Epidermal melanocyte (primary cell): Measurements from ENCODE around the gene PAK1.

Source experiments
- DNase-seq: peaks from one replicate; pipeline ENCODE4 v3.0.0; 2011; ENCODE audit warnings: low spot score; ENCODE audit not compliant: insufficient read length

Gene PAK1

GRCh38 chr11:77474684-77475060, 778 bp upstream of the PAK1 start:
- no peak for DNase-seq

DNA sequence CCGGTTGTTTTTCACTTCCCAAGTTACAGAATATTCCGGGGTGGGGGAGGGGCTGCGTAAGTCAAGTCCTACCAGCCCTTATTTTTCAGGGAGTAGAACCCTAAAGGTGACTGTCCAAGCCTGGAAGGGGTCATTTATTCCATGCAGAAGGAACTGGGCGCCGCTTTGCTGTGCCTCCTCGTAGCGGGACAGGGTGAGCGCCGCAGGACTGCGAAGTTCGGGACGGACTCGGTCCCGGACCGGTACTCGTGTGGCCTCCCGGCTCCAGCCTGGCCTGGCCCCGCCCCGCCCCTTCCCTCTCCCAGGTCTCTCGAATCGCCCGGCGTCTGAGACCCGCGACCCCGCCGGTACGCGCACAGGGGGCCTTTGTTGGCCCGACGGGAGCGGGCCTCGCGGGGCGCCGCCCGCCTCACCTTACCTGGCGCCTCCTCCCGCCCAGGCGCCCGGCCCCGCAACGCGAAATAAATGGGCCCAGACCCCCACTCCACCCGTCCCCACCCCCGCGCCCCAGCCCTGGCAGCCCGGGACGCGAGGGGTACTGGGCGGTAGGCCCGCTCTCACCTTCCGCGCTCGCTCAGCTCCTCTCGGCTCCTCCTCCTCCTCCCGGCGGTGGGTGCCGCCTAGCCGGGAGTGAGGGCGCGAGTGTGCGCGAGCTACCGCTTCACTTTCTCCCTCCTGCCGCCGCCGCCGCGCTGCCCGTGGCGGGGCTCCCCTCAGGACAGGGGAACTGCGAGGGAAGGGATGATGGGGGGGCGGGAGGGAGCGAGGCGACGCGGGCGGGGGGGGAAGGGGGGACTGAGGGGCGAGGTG, 698 bp downstream of the PAK1 start:
- no peak for DNase-seq

DNA sequence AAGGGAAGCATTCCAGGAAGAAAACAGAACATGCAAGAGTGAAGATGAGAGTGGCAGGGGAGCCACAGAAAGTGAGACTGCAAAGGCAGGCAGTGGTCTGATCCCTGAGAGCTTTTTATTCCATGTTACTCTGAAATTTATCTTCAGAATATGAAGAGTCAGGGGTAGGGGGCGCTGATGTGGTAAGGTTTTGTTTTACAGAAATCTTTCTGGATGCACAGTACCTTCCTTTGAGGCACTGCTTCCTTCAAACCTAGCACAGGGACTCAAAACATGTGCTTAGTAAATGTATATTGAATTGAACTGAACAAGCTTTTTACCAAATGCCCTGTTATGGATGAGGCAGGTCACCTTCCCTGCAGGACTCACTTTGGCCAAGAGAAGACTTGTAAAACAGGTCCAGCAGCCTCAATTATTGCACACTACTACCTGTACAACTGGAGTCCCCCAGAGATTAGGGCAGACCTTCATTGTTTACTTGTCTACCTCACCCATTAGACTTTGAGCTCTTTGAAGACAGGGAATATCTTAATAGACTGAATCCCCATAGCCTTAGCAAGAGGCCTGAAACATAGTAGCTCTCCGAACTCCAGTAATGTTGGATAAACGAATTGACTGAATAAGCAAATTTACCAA, 2.2 kb downstream of the PAK1 start:
- no peak for DNase-seq

DNA sequence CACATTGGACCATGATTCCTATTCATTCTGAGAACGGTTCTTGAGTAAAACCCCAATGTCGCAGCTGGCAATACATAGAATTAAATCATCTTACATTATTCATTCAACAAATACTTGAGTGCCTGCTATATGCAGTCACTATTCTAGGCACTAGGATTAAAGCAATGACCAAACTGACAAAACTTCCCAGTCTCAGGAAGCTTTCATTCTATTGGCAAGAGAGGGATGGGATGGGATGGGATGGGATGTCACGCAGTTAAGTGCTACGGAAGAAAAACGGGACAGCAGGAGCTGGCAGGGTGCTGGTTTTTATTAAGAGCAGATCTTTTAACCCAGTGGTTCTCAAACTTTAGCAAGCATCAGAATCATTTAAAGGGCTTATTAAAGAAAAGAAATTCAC, 2.9 kb downstream of the PAK1 start:
- DNase-seq: no peak

GRCh38 chr11:77470504-77470903, 3.4 kb downstream of the PAK1 start:
- DNase-seq: no peak

- DNase-seq: no peak
These were observed 5.4 kb downstream of the PAK1 start for GRCh38 chr11:77468527-77468926.

DNA sequence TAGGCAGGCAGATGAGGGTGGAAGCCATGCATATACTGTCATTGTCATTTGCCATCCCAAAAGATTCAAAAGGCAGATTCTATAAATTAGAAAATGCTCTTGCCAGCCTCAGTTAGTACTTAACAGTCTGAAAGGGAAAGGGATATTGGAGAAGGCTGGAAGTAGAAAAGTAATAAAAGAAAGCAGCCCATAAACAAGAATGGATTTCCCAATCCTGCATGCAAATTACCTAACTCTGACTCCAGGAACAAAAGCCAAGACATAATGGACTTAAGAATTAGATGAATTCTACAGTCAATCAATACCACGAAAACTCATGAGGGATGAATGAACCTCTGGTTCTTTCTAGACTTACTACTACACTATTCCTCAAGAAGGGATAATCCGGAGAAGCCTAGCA, 5.9 kb downstream of the PAK1 start:
- no peak for DNase-seq

DNA sequence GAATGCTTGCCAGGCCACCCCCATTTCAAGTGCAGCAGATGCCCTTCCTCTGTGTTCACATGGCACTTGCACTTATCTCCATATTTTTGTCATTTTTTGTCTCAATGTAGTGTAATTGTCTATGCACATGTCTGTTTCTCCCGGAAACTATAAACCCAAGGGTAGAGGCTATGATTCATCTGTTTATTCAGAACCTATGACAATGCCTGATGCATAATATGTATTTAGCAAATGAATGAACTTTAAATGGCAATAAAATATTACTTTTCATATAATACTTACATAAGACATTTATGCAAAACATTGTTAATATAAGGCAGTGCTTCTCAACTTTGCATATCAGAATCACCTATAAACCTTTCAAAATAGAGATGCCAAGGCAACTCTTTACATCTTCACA, 6.7 kb downstream of the PAK1 start:
- DNase-seq: no peak

- DNase-seq: no peak
These were observed 16.6 kb downstream of the PAK1 start for GRCh38 chr11:77457340-77457739.

DNA sequence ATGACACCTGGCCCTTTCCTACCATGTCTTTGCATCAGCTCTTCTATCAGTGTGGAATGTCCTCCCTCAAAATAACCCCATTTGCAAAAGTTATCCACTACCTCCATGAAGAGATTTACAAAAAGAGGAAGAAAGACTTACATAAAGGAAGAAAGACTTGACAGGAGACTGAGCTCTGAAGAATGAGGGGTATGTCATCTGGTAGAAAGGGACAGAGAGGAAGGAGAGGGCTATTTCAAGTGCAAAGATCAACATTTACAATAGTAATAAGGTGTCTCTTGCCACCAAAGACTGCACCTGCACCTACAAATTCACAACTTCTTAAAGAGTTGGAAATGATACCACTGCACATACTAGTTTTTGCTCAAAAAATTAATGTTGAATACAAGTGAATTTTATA, 18.2 kb downstream of the PAK1 start:
- no peak for DNase-seq

DNA sequence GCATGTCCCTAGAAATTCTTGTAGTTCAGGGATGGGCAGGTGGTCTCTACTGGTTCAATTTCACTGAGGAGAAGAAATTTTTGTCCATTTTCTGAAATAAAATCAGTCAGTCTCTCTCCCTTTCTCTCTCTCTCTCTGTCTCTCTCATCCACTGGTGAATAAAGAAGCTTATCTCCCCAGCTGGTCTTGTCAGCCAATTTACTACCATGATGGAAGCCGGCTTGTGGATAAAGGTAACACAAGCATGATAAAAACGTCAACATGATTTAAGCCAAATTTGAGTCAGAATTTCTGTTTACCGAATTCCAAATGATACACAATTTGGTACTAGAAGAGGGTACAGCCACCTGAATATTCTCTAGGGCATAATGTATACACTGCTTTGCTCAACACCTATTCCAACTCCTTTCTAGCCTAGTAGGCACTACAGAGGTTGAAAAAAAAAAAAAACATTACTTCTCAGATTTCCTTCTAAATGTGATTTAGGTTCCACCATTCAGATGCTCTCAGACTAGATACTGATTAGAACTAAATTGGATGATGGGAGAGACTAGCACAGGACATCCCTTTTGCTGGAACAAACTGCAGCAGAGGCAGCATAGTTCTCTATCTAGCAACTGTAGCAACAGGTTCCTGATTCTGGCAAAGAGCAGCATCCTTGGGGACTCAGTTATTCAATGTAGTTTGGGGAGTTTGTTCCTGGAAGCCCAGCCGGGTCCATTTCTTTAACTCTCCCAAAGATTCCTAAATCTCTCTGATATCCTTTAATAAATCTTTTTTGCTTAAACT, 18.8 kb downstream of the PAK1 start:
- no peak for DNase-seq

GRCh38 chr11:77450227-77450626, 23.7 kb downstream of the PAK1 start:
- no peak for DNase-seq

GRCh38 chr11:77449784-77450183, 24.1 kb downstream of the PAK1 start:
- DNase-seq: no peak

DNA sequence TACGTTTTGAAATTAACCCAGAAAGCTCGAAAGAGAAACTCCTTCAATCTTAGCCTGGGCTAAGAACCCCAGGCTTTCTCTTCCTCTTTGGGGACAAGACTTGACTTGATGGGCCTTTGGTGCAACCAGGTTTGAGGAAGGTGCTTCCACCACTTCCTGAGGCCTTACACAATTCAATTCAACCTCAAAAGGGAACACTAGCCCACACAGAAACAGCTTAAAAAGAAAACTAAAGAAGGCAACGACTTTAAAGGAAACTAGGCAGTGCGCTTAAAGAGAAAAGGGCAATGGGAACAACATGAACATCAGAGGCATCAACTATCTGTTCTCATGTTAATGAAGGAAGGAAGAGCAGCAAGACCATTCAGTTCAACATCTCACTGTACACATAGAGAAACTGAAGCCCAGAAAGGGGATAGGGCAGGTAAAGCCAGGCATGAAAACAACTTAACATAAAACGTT, 24.8 kb downstream of the PAK1 start:
- DNase-seq: no peak

- no peak for DNase-seq
These were observed 25.6 kb downstream of the PAK1 start for GRCh38 chr11:77448269-77448668.

- DNase-seq: no peak
These were observed 26.8 kb downstream of the PAK1 start for GRCh38 chr11:77446911-77447629.

- DNase-seq: no peak
These were observed 29.6 kb downstream of the PAK1 start for GRCh38 chr11:77444261-77444660.

DNA sequence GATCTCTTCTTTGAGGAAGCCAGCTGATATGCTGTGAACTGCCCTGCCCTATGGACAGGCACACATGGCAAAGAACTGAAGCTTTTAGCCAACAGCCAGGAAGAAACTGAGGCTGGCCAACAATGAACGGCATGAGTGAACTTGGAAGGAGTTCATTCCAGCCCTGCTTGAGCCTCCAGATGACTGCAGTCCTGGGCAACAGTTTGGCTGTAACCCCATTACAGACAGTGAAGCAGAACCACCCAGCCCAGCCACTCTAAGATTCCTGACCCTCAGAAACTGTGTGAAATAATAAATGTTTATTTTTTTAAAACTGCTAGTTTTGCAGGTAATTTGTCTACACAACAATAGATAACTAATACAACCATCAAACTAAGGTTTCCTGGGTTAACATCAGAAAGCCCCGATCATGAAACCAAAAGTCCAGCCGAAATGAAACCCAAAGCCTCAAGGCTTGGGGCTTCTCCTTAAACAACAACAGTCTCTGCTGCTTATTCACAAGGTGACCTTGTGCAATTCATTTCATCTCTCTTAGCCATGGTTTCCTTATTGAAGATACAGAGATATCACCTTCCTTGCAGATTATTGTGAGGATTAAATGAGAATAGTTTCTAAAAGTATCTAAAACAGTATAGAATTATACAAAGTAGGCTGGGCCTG, 31.4 kb downstream of the PAK1 start:
- no peak for DNase-seq

DNA sequence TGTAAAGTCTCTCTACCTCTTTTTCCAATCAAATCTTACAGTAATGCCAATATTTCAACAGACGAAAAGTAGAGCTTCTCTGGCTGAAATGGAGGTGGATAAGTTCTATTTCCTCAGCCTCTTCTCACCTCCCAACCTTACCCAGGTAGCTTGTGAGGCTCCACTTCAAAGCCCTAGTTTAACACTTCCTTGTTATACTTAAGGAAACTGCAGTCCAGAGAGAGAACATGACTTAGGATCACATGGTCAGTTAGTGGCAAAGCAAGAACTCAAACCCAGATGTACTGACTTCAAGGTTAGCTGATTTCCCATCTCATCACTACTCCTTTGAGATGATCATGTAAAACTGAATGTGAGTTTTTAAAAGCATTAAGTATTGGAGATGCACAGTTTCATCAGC, 32.5 kb downstream of the PAK1 start:
- DNase-seq: no peak

DNA sequence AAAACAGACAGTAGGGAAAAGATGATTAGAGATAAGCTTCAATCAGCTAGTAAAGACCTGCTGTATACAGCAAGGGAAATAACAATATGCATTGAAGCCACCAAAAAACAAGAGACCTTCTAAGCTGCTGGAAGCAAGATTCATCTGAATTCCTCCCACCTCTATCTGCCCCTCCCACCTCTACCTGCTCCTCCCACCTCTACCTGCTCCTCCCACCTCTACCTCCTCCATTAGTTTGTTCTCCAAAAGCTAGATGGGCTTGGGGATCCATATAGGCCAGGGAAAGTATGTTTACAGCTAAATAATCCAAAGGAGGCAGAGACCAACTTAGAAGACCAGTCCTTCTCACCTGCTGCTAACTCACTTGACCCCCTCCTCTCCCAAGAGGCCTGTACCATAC, 33.2 kb downstream of the PAK1 start:
- DNase-seq: no peak

GRCh38 chr11:77438487-77438886, 35.4 kb downstream of the PAK1 start:
- no peak for DNase-seq
